ENCODE measurements around the gene RNU5B-1. TPM values are rescaled to one million over a fixed set of nuclear protein-coding genes. Genes with fewer than 3 reads are reported as not detected.

Gene RNU5B-1
- not detected for polyA plus RNA-seq (ENCODE audit: insufficient read length in 10 of 10)
- long read RNA-seq, donor 1, result 0 reads
- long read RNA-seq, donor 2, result 0 reads
- long read RNA-seq, donor 3, result 0 reads
- long read RNA-seq, donor 4, result 0 reads
- long read RNA-seq, donor 5, result 0 reads
- long read RNA-seq, donor 6, result 0 reads
- long read RNA-seq, donor 7, result 0 reads
- long read RNA-seq, donor 8, result 0 reads
- long read RNA-seq, donor 9, partial matches to known transcripts, result 0 of 1 reads
- long read RNA-seq, donor 9, other reads (novel, unspliced or antisense), result 0 of 1 reads

- DNase-seq, result peak; percentile 91 to 97 (median 96)
Observed at GRCh38 chr15:65304381-65305149, at the start of gene RNU5B-1. TSS of gene RNU5B-1 (plus strand) at chr15:65304677.

GRCh38 chr15:65254758-65255157 is 49.7 kb upstream of the RNU5B-1 start:
- DNase-seq, result peak in 1 of 3 donors; percentile 52

- peak in 1 of 3 donors; percentile 54 for DNase-seq
Observed at GRCh38 chr15:65255486-65256140, 48.9 kb upstream of the RNU5B-1 start.

GRCh38 chr15:65258375-65259262 is 45.9 kb upstream of the RNU5B-1 start:
- DNase-seq, result peak in 1 of 3 donors; percentile 84

GRCh38 chr15:65259367-65259797 is 45.1 kb upstream of the RNU5B-1 start:
- DNase-seq, result peak; percentile 70 to 92 (median 88)

GRCh38 chr15:65260968-65261367 is 43.5 kb upstream of the RNU5B-1 start:
- peak in 1 of 3 donors; percentile 59 for DNase-seq

- no peak for DNase-seq
Observed at GRCh38 chr15:65263313-65263712, 41.2 kb upstream of the RNU5B-1 start.

- DNase-seq, result no peak
Observed at GRCh38 chr15:65264863-65265430, 39.5 kb upstream of the RNU5B-1 start.

GRCh38 chr15:65266469-65266868 is 38.0 kb upstream of the RNU5B-1 start:
- DNase-seq, result no peak

GRCh38 chr15:65268411-65268810 is 36.1 kb upstream of the RNU5B-1 start:
- no peak for DNase-seq

- DNase-seq, result peak; percentile 67 to 90 (median 81)
Observed at GRCh38 chr15:65270811-65271545, 33.5 kb upstream of the RNU5B-1 start.

- no peak for DNase-seq
Observed at GRCh38 chr15:65275104-65275727, 29.3 kb upstream of the RNU5B-1 start.

- DNase-seq, result no peak
Observed at GRCh38 chr15:65275728-65276126, 28.8 kb upstream of the RNU5B-1 start.

- no peak for DNase-seq
Observed at GRCh38 chr15:65277015-65277414, 27.5 kb upstream of the RNU5B-1 start.

- DNase-seq, result no peak
Observed at GRCh38 chr15:65278480-65278879, 26.0 kb upstream of the RNU5B-1 start.

GRCh38 chr15:65285291-65286068 is 19.0 kb upstream of the RNU5B-1 start:
- peak in 1 of 3 donors; percentile 28 for DNase-seq

GRCh38 chr15:65286069-65286703 is 18.3 kb upstream of the RNU5B-1 start:
- DNase-seq, result peak; percentile 23 to 90 (median 60)

- DNase-seq, result peak; percentile 83 to 95 (median 88)
Observed at GRCh38 chr15:65286704-65287519, 17.6 kb upstream of the RNU5B-1 start, which contains the start of gene PARP16. TSS of gene PARP16 (minus strand) at chr15:65286883. CDS start at chr15:65286426, 457 bp downstream.

Data from muscle of back (tissue), 13 donors.